HEK293 (cell line): ENCODE results near the gene TMEM240.

Experiments used
- KLF9 ChIP-seq: fragments of 450-650 bp; formaldehyde crosslinking; IDR thresholded peaks from 2 replicates; pipeline ENCODE4 v1.5.1; 2016; ENCODE audit warnings: missing biosample characterization, missing genetic modification characterization, low read depth
- REST ChIP-seq: fragments of 450-650 bp; formaldehyde crosslinking; IDR thresholded peaks from 2 replicates; pipeline ENCODE4 v1.5.1; 2016; ENCODE audit warnings: missing biosample characterization, missing genetic modification characterization
- TCF7L2 ChIP-seq: IDR thresholded peaks from 2 replicates; pipeline ENCODE4 v1.6.1; 2011; ENCODE audit warnings: low read depth, mild to moderate bottlenecking, inconsistent platforms, low read length, moderate library complexity, borderline replicate concordance
- ZBTB20 ChIP-seq: fragments of 450-650 bp; formaldehyde crosslinking; IDR thresholded peaks from 2 replicates; pipeline ENCODE4 v1.5.1; 2016; ENCODE audit warnings: missing biosample characterization, missing genetic modification characterization
- ZBTB21 ChIP-seq: fragments of 450-650 bp; formaldehyde crosslinking; IDR thresholded peaks from 2 replicates; pipeline ENCODE4 v1.5.1; 2017; ENCODE audit warnings: missing biosample characterization, missing genetic modification characterization
- ZFP69B ChIP-seq: fragments of 450-650 bp; formaldehyde crosslinking; IDR thresholded peaks from 2 replicates; pipeline ENCODE4 v1.5.1; 2016; ENCODE audit warnings: missing biosample characterization, missing genetic modification characterization
- ZNF280D ChIP-seq: fragments of 450-650 bp; formaldehyde crosslinking; IDR thresholded peaks from 2 replicates; pipeline ENCODE4 v1.5.1; 2016; ENCODE audit warnings: missing biosample characterization, missing genetic modification characterization
- ZNF324 ChIP-seq: fragments of 450-650 bp; formaldehyde crosslinking; IDR thresholded peaks from 2 replicates; pipeline ENCODE4 v1.5.1; 2016; ENCODE audit warnings: missing biosample characterization, missing genetic modification characterization
- ZNF513 ChIP-seq: fragments of 450-650 bp; IDR thresholded peaks from 2 replicates; pipeline ENCODE4 v1.5.1; 2018; ENCODE audit warnings: missing biosample characterization, missing genetic modification characterization
- ZNF544 ChIP-seq: fragments of 450-650 bp; formaldehyde crosslinking; IDR thresholded peaks from 2 replicates; pipeline ENCODE4 v1.5.0; 2017; ENCODE audit warnings: missing biosample characterization, missing genetic modification characterization
- ZNF623 ChIP-seq: fragments of 450-650 bp; formaldehyde crosslinking; IDR thresholded peaks from 2 replicates; pipeline ENCODE4 v1.5.1; 2016; ENCODE audit warnings: missing biosample characterization, missing genetic modification characterization
- ZNF704 ChIP-seq: fragments of 450-650 bp; formaldehyde crosslinking; IDR thresholded peaks from 2 replicates; pipeline ENCODE4 v1.5.1; 2016; ENCODE audit warnings: missing biosample characterization, missing genetic modification characterization
- ZNF776 ChIP-seq: fragments of 450-650 bp; formaldehyde crosslinking; IDR thresholded peaks from 2 replicates; pipeline ENCODE4 v1.5.0; 2017; ENCODE audit warnings: missing biosample characterization, missing genetic modification characterization, borderline replicate concordance
- ZNF843 ChIP-seq: fragments of 450-650 bp; formaldehyde crosslinking; IDR thresholded peaks from 2 replicates; pipeline ENCODE4 v1.5.1; 2016; ENCODE audit warnings: missing biosample characterization, missing genetic modification characterization

GRCh38 chr1:1544544-1544943 is 4.1 kb upstream of the TMEM240 start:
- TF ChIP-seq TCF7L2 (no peak), ZNF704 (tag by site-specific recombination) (no peak), ZBTB21 (tag by site-specific recombination) (no peak), ZNF544 (tag by site-specific recombination) (no peak), ZBTB20 (tag by site-specific recombination) (no peak), ZNF324 (tag by site-specific recombination) (no peak), ZNF843 (tag by site-specific recombination) (no peak), ZNF776 (no peak), ZFP69B (tag by site-specific recombination) (no peak), ZNF623 (no peak), KLF9 (no peak), ZNF513 (tag by site-specific recombination) (no peak), REST (tag by site-specific recombination) (no peak), ZNF280D (tag by site-specific recombination) (no peak)
